ENCODE data around the gene FBXO47. TPM values are rescaled to one million over a fixed set of nuclear protein-coding genes. Genes with fewer than 3 reads are reported as not detected.
A peak's percentile ranks its signal among the peaks of the same experiment; 100 is the strongest.
"Not testable (repeated sequence)": the region's sequence is repeated elsewhere in the genome, so short reads cannot be mapped to it uniquely, and the experiment has no call there.

FBXO47 gene
- total RNA-seq, 2 experiments from 2014 or later: not detected

- POLR2A ChIA-PET: no interaction called here
- CTCF ChIA-PET: interaction anchor here (1.0 to 3.1 kb wide), 4 partner anchors 41 to 197 kb away, joined by 3 to 14 read pairs (median 6); no protein-coding TSS in a partner anchor
Measured at GRCh38 chr17:38978180-38978579, 11.0 kb upstream of the FBXO47 start.

GRCh38 chr17:38976187-38976551 lies 9.0 kb upstream of the FBXO47 start:
- DNase-seq (peak; percentile 43), ATAC-seq (peak; percentile 64)
- H3K4me3 Mint-ChIP-seq; H3K9me3 Mint-ChIP-seq (ENCODE audit: insufficient read depth); H3K27me3 Mint-ChIP-seq (ENCODE audit: low read depth); H3K4me1 Mint-ChIP-seq (ENCODE audit: low read depth); H3K36me3 Mint-ChIP-seq (ENCODE audit: low read depth); POLR2A ChIA-PET: not testable (repeated sequence)
- peak overlapping the region; percentile 34 for H3K27ac Mint-ChIP-seq
- CTCF ChIA-PET: interaction anchor here (1.1 to 1.7 kb wide), 2 partner anchors 175 to 177 kb away, joined by 3 to 7 read pairs; partner anchors contain the start of gene PLXDC1

More at GRCh38 chr17:38978180-38978579, 11.0 kb upstream of the FBXO47 start:
- DNase-seq: no peak
- Mint-ChIP-seq H3K4me1 (ENCODE audit: low read depth) (peaks cover 12% of the 10 kb centered on the region), H3K9me3 (ENCODE audit: insufficient read depth) (no peaks in the 10 kb centered on the region), H3K36me3 (ENCODE audit: low read depth) (no peaks in the 10 kb centered on the region), H3K27me3 (ENCODE audit: low read depth) (peaks cover 5% of the 10 kb centered on the region), H3K4me3 (no peak overlapping the region), H3K27ac (no peak overlapping the region)
- ATAC-seq: no peak

- ATAC-seq: no peak
- Mint-ChIP-seq H3K9me3 (ENCODE audit: insufficient read depth) (no peaks in the 10 kb centered on the region), H3K27me3 (ENCODE audit: low read depth) (peaks cover 4% of the 10 kb centered on the region), H3K4me3 (no peak overlapping the region), H3K36me3 (ENCODE audit: low read depth) (no peaks in the 10 kb centered on the region), H3K4me1 (ENCODE audit: low read depth) (peaks cover 29% of the 10 kb centered on the region), H3K27ac (no peak overlapping the region)
- DNase-seq: peak; percentile 56
- ChIA-PET POLR2A (no interaction called here), CTCF (interaction anchor here (0.6 to 4.1 kb wide), 8 partner anchors 10 to 309 kb away, joined by 3 to 34 read pairs (median 6); partner anchors contain the start of gene LASP1NB)
Measured at GRCh38 chr17:38970804-38971203, 3.6 kb upstream of the FBXO47 start.

- Mint-ChIP-seq H3K27me3 (ENCODE audit: low read depth) (peaks cover 4% of the 10 kb centered on the region), H3K4me3 (no peak overlapping the region), H3K36me3 (ENCODE audit: low read depth) (no peaks in the 10 kb centered on the region), H3K4me1 (ENCODE audit: low read depth) (peaks cover 28% of the 10 kb centered on the region), H3K9me3 (ENCODE audit: insufficient read depth) (no peaks in the 10 kb centered on the region), H3K27ac (no peak overlapping the region)
- POLR2A ChIA-PET: no interaction called here
- peak; percentile 19 for DNase-seq
- CTCF ChIA-PET: interaction anchor here (0.6 to 4.1 kb wide), 6 partner anchors 12 to 310 kb away, joined by 3 to 34 read pairs (median 6); partner anchors contain the start of gene LASP1NB
- ATAC-seq: no peak
Measured at GRCh38 chr17:38970128-38970527, 2.9 kb upstream of the FBXO47 start.

- Mint-ChIP-seq H3K4me3 (no peak overlapping the region), H3K36me3 (ENCODE audit: low read depth) (no peaks in the 10 kb centered on the region), H3K27ac (no peak overlapping the region), H3K9me3 (ENCODE audit: insufficient read depth) (no peaks in the 10 kb centered on the region), H3K27me3 (ENCODE audit: low read depth) (peaks cover 4% of the 10 kb centered on the region), H3K4me1 (ENCODE audit: low read depth) (peaks cover 28% of the 10 kb centered on the region)
- ATAC-seq (no peak), DNase-seq (peak; percentile 15)
- CTCF ChIA-PET: interaction anchor here (1.6 kb wide), 1 partner anchor 12 kb away, joined by 3 read pairs; no protein-coding TSS in a partner anchor
- POLR2A ChIA-PET: no interaction called here
Measured at GRCh38 chr17:38969281-38969680, 2.1 kb upstream of the FBXO47 start.

- H3K27me3 Mint-ChIP-seq (ENCODE audit: low read depth): no peaks in the 10 kb centered on the region
- peaks cover 37% of the 10 kb centered on the region for H3K4me1 Mint-ChIP-seq (ENCODE audit: low read depth)
- H3K36me3 Mint-ChIP-seq (ENCODE audit: low read depth): no peaks in the 10 kb centered on the region
- no peak overlapping the region for H3K4me3 Mint-ChIP-seq
- ChIA-PET POLR2A (interaction anchor here (1.5 kb wide), 1 partner anchor 108 kb away, joined by 4 read pairs; the partner anchor contains the start of gene RPL23), CTCF (interaction anchor here (1.5 to 2.4 kb wide), 3 partner anchors 10 to 192 kb away, joined by 4 to 9 read pairs (median 6); no protein-coding TSS in a partner anchor)
- H3K9me3 Mint-ChIP-seq (ENCODE audit: insufficient read depth): no peaks in the 10 kb centered on the region
- ATAC-seq (peak; percentile 18), DNase-seq (no peak)
- H3K27ac Mint-ChIP-seq: no peak overlapping the region
Measured at GRCh38 chr17:38961413-38961812, 5.8 kb downstream of the FBXO47 start.

GRCh38 chr17:38960402-38960801 lies 6.8 kb downstream of the FBXO47 start:
- CTCF ChIA-PET: interaction anchor here (0.6 to 2.4 kb wide), 4 partner anchors 11 to 204 kb away, joined by 4 to 9 read pairs (median 6); no protein-coding TSS in a partner anchor
- no peaks in the 10 kb centered on the region for H3K36me3 Mint-ChIP-seq (ENCODE audit: low read depth)
- H3K4me1 Mint-ChIP-seq (ENCODE audit: low read depth): peaks cover 34% of the 10 kb centered on the region
- no peaks in the 10 kb centered on the region for H3K9me3 Mint-ChIP-seq (ENCODE audit: insufficient read depth)
- no peak for DNase-seq
- ATAC-seq: peak; percentile 66
- no peaks in the 10 kb centered on the region for H3K27me3 Mint-ChIP-seq (ENCODE audit: low read depth)
- H3K27ac Mint-ChIP-seq: peak overlapping the region; percentile 70
- H3K4me3 Mint-ChIP-seq: peak overlapping the region; percentile 12
- POLR2A ChIA-PET: interaction anchor here (0.8 to 1.5 kb wide), 2 partner anchors 35 to 107 kb away, joined by 3 to 4 read pairs; partner anchors contain the start of genes LASP1NB and RPL23

GRCh38 chr17:38959508-38959907 lies 7.7 kb downstream of the FBXO47 start:
- no peak for DNase-seq
- CTCF ChIA-PET: interaction anchor here (0.6 to 2.4 kb wide), 4 partner anchors 24 to 205 kb away, joined by 3 to 9 read pairs (median 4); no protein-coding TSS in a partner anchor
- H3K27ac Mint-ChIP-seq: no peak overlapping the region
- POLR2A ChIA-PET: no interaction called here
- H3K27me3 Mint-ChIP-seq (ENCODE audit: low read depth): no peaks in the 10 kb centered on the region
- H3K4me3 Mint-ChIP-seq: no peak overlapping the region
- no peaks in the 10 kb centered on the region for H3K9me3 Mint-ChIP-seq (ENCODE audit: insufficient read depth)
- ATAC-seq: no peak
- H3K36me3 Mint-ChIP-seq (ENCODE audit: low read depth): no peaks in the 10 kb centered on the region
- peaks cover 33% of the 10 kb centered on the region for H3K4me1 Mint-ChIP-seq (ENCODE audit: low read depth)

- no peaks in the 10 kb centered on the region for H3K27me3 Mint-ChIP-seq (ENCODE audit: low read depth)
- H3K4me1 Mint-ChIP-seq (ENCODE audit: low read depth): peaks cover 33% of the 10 kb centered on the region
- ATAC-seq (no peak), DNase-seq (no peak)
- no peak overlapping the region for H3K27ac Mint-ChIP-seq
- no peak overlapping the region for H3K4me3 Mint-ChIP-seq
- H3K9me3 Mint-ChIP-seq (ENCODE audit: insufficient read depth): no peaks in the 10 kb centered on the region
- CTCF ChIA-PET: interaction anchor here (1.2 to 1.5 kb wide), 4 partner anchors 24 to 206 kb away, joined by 3 to 11 read pairs (median 3); partner anchors contain the start of gene LASP1NB
- POLR2A ChIA-PET: interaction anchor here (0.7 to 0.9 kb wide), 3 partner anchors 69 to 399 kb away, joined by 3 to 4 read pairs (median 3); no protein-coding TSS in a partner anchor
- no peaks in the 10 kb centered on the region for H3K36me3 Mint-ChIP-seq (ENCODE audit: low read depth)
Measured at GRCh38 chr17:38958756-38959155, 8.4 kb downstream of the FBXO47 start.

GRCh38 chr17:38958326-38958725 lies 8.9 kb downstream of the FBXO47 start:
- Mint-ChIP-seq H3K36me3 (ENCODE audit: low read depth) (no peaks in the 10 kb centered on the region), H3K27me3 (ENCODE audit: low read depth) (no peaks in the 10 kb centered on the region), H3K27ac (no peak overlapping the region), H3K4me3 (no peak overlapping the region), H3K9me3 (ENCODE audit: insufficient read depth) (no peaks in the 10 kb centered on the region), H3K4me1 (ENCODE audit: low read depth) (peaks cover 33% of the 10 kb centered on the region)
- ChIA-PET POLR2A (interaction anchor here (0.7 to 1.3 kb wide), 4 partner anchors 69 to 399 kb away, joined by 3 to 4 read pairs (median 3); partner anchors contain the start of gene LASP1), CTCF (interaction anchor here (1.1 to 1.4 kb wide), 4 partner anchors 11 to 195 kb away, joined by 3 to 11 read pairs (median 3); partner anchors contain the start of gene LASP1NB)
- no peak for DNase-seq
- no peak for ATAC-seq

GRCh38 chr17:38953800-38954199 lies 13.4 kb downstream of the FBXO47 start:
- DNase-seq; ATAC-seq; H3K27me3 Mint-ChIP-seq (ENCODE audit: low read depth); CTCF ChIA-PET; H3K27ac Mint-ChIP-seq; H3K9me3 Mint-ChIP-seq (ENCODE audit: insufficient read depth); H3K4me3 Mint-ChIP-seq; H3K4me1 Mint-ChIP-seq (ENCODE audit: low read depth); H3K36me3 Mint-ChIP-seq (ENCODE audit: low read depth); POLR2A ChIA-PET: not testable (repeated sequence)

GRCh38 chr17:38947189-38947588 lies 20.0 kb downstream of the FBXO47 start:
- H3K36me3 Mint-ChIP-seq (ENCODE audit: low read depth): no peaks in the 10 kb centered on the region
- H3K4me1 Mint-ChIP-seq (ENCODE audit: low read depth): peaks cover 8% of the 10 kb centered on the region
- peak; percentile 43 for DNase-seq
- peak; percentile 46 for ATAC-seq
- H3K9me3 Mint-ChIP-seq (ENCODE audit: insufficient read depth): no peaks in the 10 kb centered on the region
- no peak overlapping the region for H3K4me3 Mint-ChIP-seq
- peaks cover 1% of the 10 kb centered on the region for H3K27me3 Mint-ChIP-seq (ENCODE audit: low read depth)
- CTCF ChIA-PET: interaction anchor here (2.7 kb wide), 1 partner anchor 36 kb away, joined by 10 read pairs; no protein-coding TSS in a partner anchor
- POLR2A ChIA-PET: interaction anchor here (0.8 kb wide), 1 partner anchor 15 kb away, joined by 3 read pairs; no protein-coding TSS in a partner anchor
- no peak overlapping the region for H3K27ac Mint-ChIP-seq

Measured in activated CD8-positive, alpha-beta T cell treated with anti-CD3 and anti-CD28 coated beads, Interleukin-2, amount 10 ng/mL, durations not matched to agents 7 days and 5 days (primary cell).